ENCODE results near the gene CNTNAP3.
"Not testable (repeated sequence)": the region's sequence is repeated elsewhere in the genome, so short reads cannot be mapped to it uniquely, and the experiment has no call there.

CNTNAP3 gene

DNA sequence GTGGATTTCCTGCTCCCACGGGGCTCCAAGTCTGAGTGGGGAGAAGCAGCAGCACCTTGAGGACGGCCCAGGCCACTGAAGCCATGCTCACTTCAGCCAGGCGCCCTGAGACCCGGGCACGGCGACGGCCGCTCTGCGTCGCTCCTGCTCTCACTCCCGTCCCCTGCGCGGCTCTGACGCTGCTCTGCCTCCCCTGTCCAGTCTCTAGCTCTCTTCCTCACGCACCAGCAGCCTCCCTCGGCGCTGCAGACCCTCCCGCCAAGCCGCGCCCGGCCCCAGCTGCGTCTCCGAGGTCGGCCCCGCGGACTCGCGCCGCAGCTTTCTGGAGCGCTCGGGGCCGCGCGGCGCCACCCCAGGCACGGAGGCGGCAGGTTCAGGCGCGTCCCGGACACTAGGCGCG lies at the start of gene CNTNAP3:
TSS of gene CNTNAP3 (minus strand) at position 188 of the 400 bp plus-strand sequence. CDS start at position 85, 103 bp downstream.
- not testable (repeated sequence) for DNase-seq

GRCh38 chr9:39279995-39280394 lies 8.0 kb downstream of the CNTNAP3 start:
- not testable (repeated sequence) for DNase-seq

- not testable (repeated sequence) for DNase-seq
Observed at GRCh38 chr9:39242513-39242912, 45.5 kb downstream of the CNTNAP3 start.

DNA sequence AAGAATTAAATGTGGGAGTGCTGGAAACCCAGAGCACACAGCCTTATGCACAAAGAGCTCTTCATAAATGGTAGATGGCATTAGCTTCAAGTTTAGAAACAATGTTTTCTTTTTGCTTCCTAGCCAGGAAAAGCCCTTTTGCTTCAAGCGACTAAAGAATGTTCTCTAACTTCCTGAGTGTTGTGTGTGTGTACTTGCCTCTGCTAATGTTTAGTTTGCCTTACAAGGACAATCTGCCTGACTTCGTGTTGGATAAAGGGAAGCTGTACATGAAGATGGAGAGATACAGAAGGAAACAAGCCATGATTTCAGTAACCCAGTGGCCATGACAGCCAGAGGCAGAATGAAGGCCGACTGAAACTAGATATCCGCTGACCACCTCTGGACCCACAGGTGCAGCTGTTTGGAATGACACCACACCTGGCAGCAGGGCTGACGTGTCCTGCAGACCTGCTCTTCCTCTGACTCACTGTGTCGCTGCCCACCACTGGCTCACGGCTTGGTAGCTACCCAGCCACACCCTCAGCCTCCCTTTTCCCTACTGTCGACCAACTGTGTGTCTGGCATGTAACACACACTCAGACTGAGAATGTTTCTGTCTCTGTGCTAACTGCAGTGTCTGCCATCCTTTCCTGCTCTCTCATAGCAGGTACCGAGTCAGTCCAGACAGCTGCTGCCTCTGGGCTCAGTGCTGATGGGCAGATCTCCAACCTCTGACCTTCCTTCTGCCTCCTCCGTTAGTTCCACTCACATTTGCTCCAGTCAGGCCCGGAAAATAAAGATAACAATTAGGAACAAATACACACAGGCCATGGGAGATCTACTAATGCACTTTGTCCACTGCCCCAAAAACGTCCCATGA lies 55.6 kb downstream of the CNTNAP3 start:
- DNase-seq = not testable (repeated sequence)

DNA sequence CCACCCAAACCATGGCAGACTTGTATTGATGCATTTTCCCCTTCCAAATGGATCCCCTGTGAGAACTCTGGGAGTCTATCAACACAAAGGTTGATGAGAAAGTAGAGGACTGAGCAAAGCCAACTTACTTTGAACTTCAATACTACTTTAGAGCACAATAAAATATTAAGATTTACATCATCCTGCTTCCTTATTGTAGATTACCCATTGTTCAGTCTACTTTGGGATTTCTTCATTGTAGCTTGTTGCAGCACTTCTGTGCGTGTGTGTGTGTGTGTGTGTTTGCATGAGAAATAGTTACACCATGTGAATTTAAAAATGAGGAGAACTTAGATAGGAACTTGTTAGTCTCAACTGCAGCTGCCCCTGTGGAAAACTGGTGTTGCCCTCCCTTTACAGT lies 72.0 kb downstream of the CNTNAP3 start:
- DNase-seq = not testable (repeated sequence)

- DNase-seq = not testable (repeated sequence)
Observed at GRCh38 chr9:39209773-39210172, 78.2 kb downstream of the CNTNAP3 start.

DNA sequence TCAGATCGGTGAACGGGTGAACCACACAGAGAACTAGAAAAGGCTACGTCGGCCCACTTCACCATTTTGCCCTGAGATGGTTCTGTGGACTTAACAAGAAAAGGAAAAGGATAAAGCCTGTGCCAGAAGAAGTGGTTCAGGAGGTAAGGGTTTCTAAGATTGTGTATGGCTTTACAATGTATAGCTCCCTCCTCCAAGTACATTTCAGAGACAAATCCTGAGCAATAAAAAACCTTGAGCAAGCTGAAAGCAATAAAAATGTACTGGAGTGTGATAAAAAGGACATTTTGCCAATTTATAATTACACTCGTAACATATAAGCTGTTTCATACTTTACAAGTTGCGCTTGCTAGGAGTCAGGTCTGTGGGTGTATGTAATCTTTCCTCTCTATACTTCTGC lies 81.3 kb downstream of the CNTNAP3 start:
- DNase-seq = not testable (repeated sequence)

DNA sequence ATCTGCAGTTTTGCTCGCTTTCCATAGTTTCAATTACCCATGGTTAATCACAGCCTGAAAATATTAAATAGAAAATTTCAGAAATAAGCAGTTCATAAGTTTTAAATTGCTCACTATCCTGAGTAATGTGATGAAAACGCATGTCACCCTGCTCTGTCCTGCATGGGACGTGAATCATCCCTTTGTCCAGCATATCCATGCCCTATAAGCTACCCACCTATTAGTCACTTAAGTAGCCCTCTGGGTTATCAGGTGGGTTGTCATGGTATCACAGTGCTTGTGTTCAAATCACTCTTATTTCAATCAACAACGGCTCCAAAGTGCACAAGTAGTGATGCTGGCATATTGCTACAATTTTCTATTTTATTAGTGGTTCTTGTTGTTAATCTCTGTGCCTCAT lies 82.1 kb downstream of the CNTNAP3 start:
- DNase-seq = not testable (repeated sequence)

- DNase-seq = not testable (repeated sequence)
Observed at GRCh38 chr9:39200412-39200811, 87.6 kb downstream of the CNTNAP3 start.

GRCh38 chr9:39198000-39198709 lies 89.8 kb downstream of the CNTNAP3 start:
- not testable (repeated sequence) for DNase-seq

DNA sequence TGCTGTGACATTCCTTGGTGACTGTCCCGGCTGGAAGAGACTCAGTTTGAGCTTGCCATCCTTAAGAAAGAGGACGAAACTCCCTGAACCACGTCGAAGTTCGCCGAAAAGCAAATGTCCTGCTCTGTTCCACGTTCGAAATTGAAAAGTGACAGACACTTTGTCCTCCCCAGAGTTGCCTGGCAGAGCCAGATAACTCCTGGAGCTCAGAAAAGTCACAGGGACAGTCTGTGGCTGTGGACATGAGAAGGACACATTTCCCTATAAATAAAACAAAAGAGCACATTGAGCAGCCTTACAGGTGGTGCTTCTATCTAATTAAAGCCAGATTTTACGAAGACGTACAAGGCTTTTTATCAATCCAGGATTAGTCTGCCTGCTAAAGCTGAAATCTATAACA lies 116.6 kb downstream of the CNTNAP3 start:
- not testable (repeated sequence) for DNase-seq

DNA sequence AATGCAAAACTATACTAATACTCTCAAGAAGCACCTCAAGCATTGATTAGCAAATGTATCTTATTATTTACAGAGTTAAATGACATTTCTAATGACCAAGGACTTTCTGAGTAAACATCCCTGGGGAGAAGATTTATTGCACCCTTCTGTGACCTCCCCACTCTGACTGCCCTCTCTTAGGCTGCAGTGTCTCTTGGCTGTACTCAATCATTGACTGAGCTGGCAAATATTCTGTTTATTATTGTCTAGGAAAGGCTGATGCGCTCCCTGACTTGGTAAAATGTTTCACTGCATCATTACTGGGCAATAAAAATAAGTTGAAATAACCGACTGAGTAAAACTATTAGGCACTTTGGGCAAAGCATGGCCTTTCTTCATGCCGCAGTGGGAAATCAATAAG lies 130.3 kb downstream of the CNTNAP3 start:
- not testable (repeated sequence) for DNase-seq

- not testable (repeated sequence) for DNase-seq
Observed at GRCh38 chr9:39132826-39133552, 155.0 kb downstream of the CNTNAP3 start.

- DNase-seq = not testable (repeated sequence)
Observed at GRCh38 chr9:39121401-39121800, 166.6 kb downstream of the CNTNAP3 start.

DNA sequence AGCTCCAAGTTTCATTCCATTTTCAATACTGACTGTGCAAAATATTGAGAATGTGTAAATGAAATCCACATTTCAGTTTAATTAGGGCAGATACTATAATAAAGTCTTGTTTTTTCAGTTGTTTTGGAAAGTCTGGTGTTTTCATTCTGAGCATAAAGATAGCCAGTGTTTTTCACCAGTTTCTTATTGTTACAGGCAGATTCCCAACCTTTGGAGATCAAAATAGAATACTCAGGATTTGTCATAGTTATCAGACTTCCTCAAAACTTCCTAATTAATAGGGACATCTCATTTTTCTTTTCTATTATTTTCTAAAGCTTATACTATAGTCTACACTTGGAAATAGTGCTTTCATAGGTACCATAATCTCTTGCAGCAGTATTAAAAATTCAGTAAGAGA lies 176.2 kb downstream of the CNTNAP3 start:
- not testable (repeated sequence) for DNase-seq

DNA sequence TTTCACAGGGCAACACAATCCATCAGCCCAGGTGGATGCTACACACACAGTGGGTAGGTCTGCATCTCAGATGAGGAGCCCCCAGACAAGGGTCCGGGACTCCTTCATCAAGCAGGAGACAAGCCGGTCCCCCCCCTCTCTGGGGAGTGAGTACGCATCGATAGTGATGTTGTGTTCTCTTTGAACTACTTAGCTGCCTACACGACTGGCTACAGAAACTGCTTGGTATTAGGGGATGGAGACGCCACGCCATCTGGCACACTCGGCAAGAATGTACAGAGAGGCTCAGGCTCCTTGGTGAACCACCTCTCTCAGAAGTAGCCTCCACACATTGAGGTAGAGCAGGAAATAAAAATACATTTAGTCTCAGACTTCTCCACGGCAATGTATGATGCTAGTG lies 179.8 kb downstream of the CNTNAP3 start:
- DNase-seq = no peak

DNA sequence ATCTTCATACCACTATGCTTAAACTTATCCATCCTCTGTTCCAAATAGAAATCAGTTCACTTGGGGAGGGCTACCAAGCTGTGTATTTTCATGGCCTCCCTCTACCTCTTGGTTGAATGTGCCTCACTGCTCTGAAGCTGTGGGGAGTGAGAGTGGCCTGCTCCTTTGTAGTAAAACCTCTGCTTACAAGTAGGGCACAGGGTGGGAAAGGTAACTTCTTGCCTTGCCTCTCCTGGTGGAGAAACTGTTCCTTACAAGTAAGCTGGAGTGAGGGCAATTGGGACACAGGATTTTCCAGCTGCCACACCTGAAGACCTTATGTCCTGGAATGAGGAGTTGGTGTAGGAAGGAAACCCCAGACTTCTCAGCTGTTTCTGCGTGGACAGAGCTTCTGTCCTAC lies 190.8 kb downstream of the CNTNAP3 start:
- not testable (repeated sequence) for DNase-seq

DNA sequence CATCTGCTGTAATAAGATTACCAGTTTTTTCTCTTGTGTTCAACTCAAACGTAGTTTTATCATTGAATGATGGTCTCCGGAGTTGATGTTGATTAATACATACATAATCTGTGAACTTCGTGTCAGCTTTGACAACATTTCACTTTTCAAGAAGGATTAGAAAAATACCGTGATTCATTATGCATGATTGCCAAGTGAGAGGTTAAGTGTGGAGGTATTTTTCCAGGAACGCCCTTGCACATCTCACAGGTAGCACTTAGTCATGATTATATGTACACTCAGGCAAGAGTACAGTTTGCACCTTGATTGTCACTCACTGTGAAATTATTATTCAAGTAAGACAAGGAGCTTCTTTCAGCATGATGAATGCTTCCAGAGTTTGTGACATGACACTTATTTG lies 202.7 kb downstream of the CNTNAP3 start:
- not testable (repeated sequence) for DNase-seq

DNA sequence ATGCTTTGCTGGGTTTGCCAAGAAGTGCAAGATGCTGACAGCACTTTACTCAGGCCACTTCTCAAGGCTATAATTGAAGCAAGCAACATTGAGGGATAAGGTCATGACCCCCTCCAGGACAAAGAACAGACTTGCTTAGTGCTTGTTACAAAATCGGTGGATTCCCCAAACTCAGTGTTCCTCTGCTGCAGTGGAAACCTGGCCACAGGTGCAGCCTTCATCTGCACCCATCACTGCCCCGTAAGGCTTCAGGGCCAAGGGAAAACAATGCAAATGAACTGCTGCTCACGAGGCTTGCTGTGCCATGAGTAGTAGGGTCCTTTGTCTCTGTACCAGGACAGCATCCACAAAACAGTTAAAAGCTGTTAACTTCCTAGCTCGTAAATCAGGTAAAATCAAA lies 205.4 kb downstream of the CNTNAP3 start:
- DNase-seq = not testable (repeated sequence)

- DNase-seq = not testable (repeated sequence)
Observed at GRCh38 chr9:39080081-39080480, 207.9 kb downstream of the CNTNAP3 start.

DNA sequence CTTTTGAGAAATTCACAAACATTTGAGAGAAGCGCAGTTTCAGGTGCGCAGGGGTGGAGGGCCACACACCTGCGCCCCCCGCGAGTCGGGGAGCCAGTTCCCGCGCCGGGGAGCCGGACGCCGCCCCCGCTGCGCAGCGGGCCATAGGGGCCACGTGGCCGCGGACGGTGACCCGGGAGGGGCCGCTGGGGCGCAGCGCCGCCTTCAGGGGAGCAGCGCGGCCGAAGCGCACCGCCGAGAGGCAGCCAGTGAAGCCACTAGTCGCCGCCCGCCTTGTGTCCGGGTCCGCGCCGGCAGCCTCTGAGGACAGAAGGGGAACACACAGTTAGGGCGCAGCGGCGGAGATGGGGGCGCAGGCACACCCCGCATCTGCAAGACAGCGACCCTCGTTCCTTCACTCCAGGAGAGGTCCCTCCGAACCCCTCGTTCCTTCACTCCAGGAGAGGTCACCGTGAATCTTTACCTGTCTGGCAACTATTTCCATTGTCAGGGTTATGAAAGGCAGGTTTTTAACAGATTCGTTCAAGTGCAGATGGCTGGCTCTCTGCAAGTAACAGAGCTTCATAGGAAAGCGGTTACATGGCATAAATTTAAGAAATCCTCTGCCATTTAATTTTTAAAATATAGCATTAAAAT lies 209.2 kb downstream of the CNTNAP3 start:
- DNase-seq = not testable (repeated sequence)

GRCh38 chr9:39073537-39073936 lies 214.4 kb downstream of the CNTNAP3 start:
- DNase-seq = not testable (repeated sequence)

DNA sequence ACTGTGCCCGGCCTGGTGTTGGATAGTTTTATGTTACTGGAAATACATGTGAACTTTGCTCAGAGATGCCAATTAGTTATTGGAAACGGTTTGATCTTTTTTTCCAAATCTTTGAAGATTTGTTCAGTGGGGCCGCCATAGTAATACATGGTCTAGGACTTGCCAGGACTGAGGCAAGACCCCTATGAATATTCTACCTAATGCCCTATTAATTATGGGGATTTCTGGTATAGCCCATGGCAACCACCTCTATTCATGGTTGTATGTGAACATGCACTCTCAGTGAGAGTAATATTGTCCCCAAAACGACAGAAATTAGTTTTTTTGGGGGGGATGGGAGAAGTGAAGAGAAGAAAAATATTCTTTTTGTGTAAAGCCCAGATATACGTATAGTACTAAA lies 220.3 kb downstream of the CNTNAP3 start:
- not testable (repeated sequence) for DNase-seq
